Left kidney (tissue), 8 donors: ENCODE results near the gene CNPY4. TPM values are rescaled to one million over a fixed set of nuclear protein-coding genes. Genes with fewer than 3 reads are reported as not detected.

Experiments
- DNase-seq: peaks from one replicate; pipeline ENCODE4 v3.0.0-alpha.2; 2013
- long read RNA-seq, 8 donors: transcript quantifications; one replicate each; lab custom pipeline, GENCODE V29; 2026
- polyA plus RNA-seq: library from polyadenylated mRNA; unstranded; fragments of 120-200 nt; gene quantifications from one replicate; pipeline ENCODE4 v1.2.1, GENCODE V29; 2013; ENCODE audit not compliant: insufficient read length

CNPY4 gene
- polyA plus RNA-seq: 46.7 TPM
- long read RNA-seq, donor 1, transcript CNPY4-201 (6 exons, 1,502 nt): major isoform, 7 of 8 reads
- long read RNA-seq, donor 1, partial matches to known transcripts: 0 of 8 reads
- long read RNA-seq, donor 1, other reads (novel, unspliced or antisense): 0 of 8 reads
- long read RNA-seq, donor 2, transcript CNPY4-201 (6 exons, 1,502 nt): major isoform, 15 of 30 reads
- long read RNA-seq, donor 2, partial matches to known transcripts: 13 of 30 reads
- long read RNA-seq, donor 2, other reads (novel, unspliced or antisense): 0 of 30 reads
- long read RNA-seq, donor 3, transcript CNPY4-201 (6 exons, 1,502 nt): major isoform, 10 of 14 reads
- long read RNA-seq, donor 3, partial matches to known transcripts: 0 of 14 reads
- long read RNA-seq, donor 3, other reads (novel, unspliced or antisense): 0 of 14 reads
- long read RNA-seq, donor 4, partial matches to known transcripts: 7 of 7 reads
- long read RNA-seq, donor 4, other reads (novel, unspliced or antisense): 0 of 7 reads
- long read RNA-seq, donor 5, transcript CNPY4-201 (6 exons, 1,502 nt): major isoform, 14 of 33 reads
- long read RNA-seq, donor 5, partial matches to known transcripts: 19 of 33 reads
- long read RNA-seq, donor 5, other reads (novel, unspliced or antisense): 0 of 33 reads
- long read RNA-seq, donor 6, transcript CNPY4-201 (6 exons, 1,502 nt): major isoform, 9 of 39 reads
- long read RNA-seq, donor 6, partial matches to known transcripts: 29 of 39 reads
- long read RNA-seq, donor 6, other reads (novel, unspliced or antisense): 0 of 39 reads
- long read RNA-seq, donor 7, transcript CNPY4-204 (5 exons, 1,024 nt): minor isoform, 5 of 35 reads
- long read RNA-seq, donor 7, transcript CNPY4-201 (6 exons, 1,502 nt): major isoform, 7 of 35 reads
- long read RNA-seq, donor 7, partial matches to known transcripts: 23 of 35 reads
- long read RNA-seq, donor 7, other reads (novel, unspliced or antisense): 0 of 35 reads
- long read RNA-seq, donor 8, transcript CNPY4-201 (6 exons, 1,502 nt): major isoform, 7 of 9 reads
- long read RNA-seq, donor 8, partial matches to known transcripts: 0 of 9 reads
- long read RNA-seq, donor 8, other reads (novel, unspliced or antisense): 0 of 9 reads

GRCh38 chr7:100119072-100119969 lies at the start of gene CNPY4, which contains the start of gene TAF6:
Gene CNPY4, plus strand, starts transcription at chr7:100119634. Its CDS starts 111 bp downstream, at chr7:100119745.
Gene TAF6, minus strand, starts transcription at chr7:100119358. Its CDS starts 5,149 bp downstream, at chr7:100114209.
- peak; percentile 95 for DNase-seq

GRCh38 chr7:100069991-100070390 lies 49.4 kb upstream of the CNPY4 start:
- DNase-seq: no peak

GRCh38 chr7:100071018-100071723 lies 48.3 kb upstream of the CNPY4 start:
- DNase-seq: no peak

- no peak for DNase-seq
Observed at GRCh38 chr7:100072462-100072861, 47.0 kb upstream of the CNPY4 start.

- DNase-seq: no peak
Observed at GRCh38 chr7:100074841-100075240, 44.6 kb upstream of the CNPY4 start.

GRCh38 chr7:100075418-100075817 lies 44.0 kb upstream of the CNPY4 start:
- DNase-seq: no peak

- no peak for DNase-seq
Observed at GRCh38 chr7:100077205-100077604, 42.2 kb upstream of the CNPY4 start.

- no peak for DNase-seq
Observed at GRCh38 chr7:100079024-100079560, 40.3 kb upstream of the CNPY4 start.

- DNase-seq: peak; percentile 19
Observed at GRCh38 chr7:100080907-100081534, 38.4 kb upstream of the CNPY4 start.

GRCh38 chr7:100081535-100082102 lies 37.8 kb upstream of the CNPY4 start, which contains the start of gene ZNF3:
Gene ZNF3, minus strand, starts transcription at chr7:100081723. Its CDS starts 4,366 bp downstream, at chr7:100077357.
- DNase-seq: peak; percentile 99

GRCh38 chr7:100082978-100083377 lies 36.5 kb upstream of the CNPY4 start:
- no peak for DNase-seq

- DNase-seq: no peak
Observed at GRCh38 chr7:100085515-100085914, 33.9 kb upstream of the CNPY4 start.

GRCh38 chr7:100087055-100087750 lies 32.2 kb upstream of the CNPY4 start:
- peak; percentile 33 for DNase-seq

- DNase-seq: no peak
Observed at GRCh38 chr7:100088095-100088620, 31.3 kb upstream of the CNPY4 start.

GRCh38 chr7:100088621-100089457 lies 30.6 kb upstream of the CNPY4 start, which contains the start of gene COPS6:
Gene COPS6, plus strand, starts transcription at chr7:100088969. Its CDS starts 22 bp downstream, at chr7:100088991.
- DNase-seq: peak; percentile 76

- DNase-seq: no peak
Observed at GRCh38 chr7:100089458-100090196, 29.8 kb upstream of the CNPY4 start.
